ENCODE results near the gene C10orf90.

The C10orf90 gene

GRCh38 chr10:126670056-126670894 is at the start of gene C10orf90:
Gene C10orf90 (minus strand): TSS chr10:126670693. CDS start chr10:126670480, 213 bp downstream.
- DNase-seq, result no peak

- DNase-seq, result no peak
These were observed 45.9 kb upstream of the C10orf90 start for GRCh38 chr10:126716366-126716765.

- DNase-seq, result no peak
These were observed 43.1 kb upstream of the C10orf90 start for GRCh38 chr10:126713594-126713993.

- no peak for DNase-seq
These were observed 42.2 kb upstream of the C10orf90 start for GRCh38 chr10:126712681-126713080.

- DNase-seq, result no peak
These were observed 35.6 kb upstream of the C10orf90 start for GRCh38 chr10:126705951-126706565.

- DNase-seq, result no peak
These were observed 34.6 kb upstream of the C10orf90 start for GRCh38 chr10:126705131-126705530.

GRCh38 chr10:126704649-126705048 is 34.2 kb upstream of the C10orf90 start:
- DNase-seq, result no peak

GRCh38 chr10:126702181-126702580 is 31.7 kb upstream of the C10orf90 start:
- DNase-seq, result no peak

GRCh38 chr10:126701526-126701925 is 31.0 kb upstream of the C10orf90 start:
- no peak for DNase-seq

- no peak for DNase-seq
These were observed 26.2 kb upstream of the C10orf90 start for GRCh38 chr10:126696684-126697083.

GRCh38 chr10:126691456-126691855 is 21.0 kb upstream of the C10orf90 start:
- no peak for DNase-seq

GRCh38 chr10:126690534-126690933 is 20.0 kb upstream of the C10orf90 start:
- no peak for DNase-seq

GRCh38 chr10:126689461-126689994 is 19.0 kb upstream of the C10orf90 start:
- DNase-seq, result no peak

- no peak for DNase-seq
These were observed 16.7 kb upstream of the C10orf90 start for GRCh38 chr10:126687121-126687606.

- no peak for DNase-seq
These were observed 16.2 kb upstream of the C10orf90 start for GRCh38 chr10:126686719-126687118.

GRCh38 chr10:126686268-126686667 is 15.8 kb upstream of the C10orf90 start:
- DNase-seq, result no peak

GRCh38 chr10:126685756-126686155 is 15.3 kb upstream of the C10orf90 start:
- DNase-seq, result no peak

GRCh38 chr10:126684171-126684745 is 13.8 kb upstream of the C10orf90 start:
- DNase-seq, result no peak

GRCh38 chr10:126683466-126683865 is 13.0 kb upstream of the C10orf90 start:
- no peak for DNase-seq

GRCh38 chr10:126675656-126676438 is 5.4 kb upstream of the C10orf90 start:
- no peak for DNase-seq

GRCh38 chr10:126674741-126675515 is 4.4 kb upstream of the C10orf90 start:
- DNase-seq, result no peak

- no peak for DNase-seq
These were observed 3.1 kb upstream of the C10orf90 start for GRCh38 chr10:126673565-126673964.
